ENCODE results near the gene PRLH.

The PRLH gene

DNA sequence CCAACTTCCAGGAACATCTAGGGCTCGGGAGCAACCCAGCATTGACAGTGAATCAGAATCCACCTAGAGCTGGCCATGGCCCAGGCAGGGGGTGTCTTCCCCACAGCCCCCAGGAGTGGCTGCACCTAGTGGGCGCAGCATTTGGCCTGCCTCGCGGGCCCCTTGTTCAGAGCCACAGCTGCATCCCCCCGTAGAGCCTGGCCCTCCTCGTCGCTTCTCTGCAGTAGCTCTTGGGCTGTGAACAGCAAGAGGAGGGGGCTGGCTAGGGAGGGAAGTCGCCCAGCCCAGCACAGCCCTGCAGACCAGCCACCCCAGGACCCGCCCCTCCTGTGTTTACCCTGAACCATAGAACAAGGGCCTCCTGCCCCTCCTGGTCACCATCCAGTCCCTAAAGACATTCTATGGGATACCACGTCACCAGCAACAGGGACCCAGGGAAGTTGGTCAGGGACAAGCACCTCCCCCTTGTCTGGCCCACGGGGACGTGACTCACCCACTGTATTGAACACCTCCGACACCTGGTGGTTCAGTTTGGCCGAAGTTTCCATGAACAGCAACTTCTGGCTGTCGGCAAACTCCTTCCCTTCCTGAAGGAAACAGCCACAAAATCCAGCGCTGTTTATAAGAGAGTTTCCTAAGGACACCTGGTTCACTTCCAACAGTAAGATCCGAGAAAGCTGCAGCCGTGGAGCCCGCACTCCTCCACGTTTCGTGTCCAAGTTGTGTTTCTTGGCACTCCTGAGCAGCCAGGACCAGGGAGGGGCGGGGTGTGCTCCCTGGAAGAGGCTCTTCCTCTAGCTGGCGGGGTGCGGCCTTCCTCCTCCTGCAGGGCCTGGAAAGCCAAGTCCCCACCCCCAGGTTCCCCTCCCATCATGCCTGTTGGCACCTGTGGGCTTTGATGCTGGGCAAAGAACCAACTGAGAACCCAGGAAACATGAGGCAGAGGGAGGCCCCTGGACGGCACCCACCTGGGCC lies 8.8 kb downstream of the PRLH start:
- DNase-seq: no peak
- no peak for TF ChIP-seq GATA1 (IDR thresholded peaks at IDR 0.05; ENCODE audit: low read depth, low read length)
- TF ChIP-seq POLR2A (IDR thresholded peaks at IDR 0.05; ENCODE audit: low read length): no peak

GRCh38 chr2:237575869-237576862 lies 9.8 kb downstream of the PRLH start:
- DNase-seq: no peak
- TF ChIP-seq GATA1 (IDR thresholded peaks at IDR 0.05; ENCODE audit: low read depth, low read length) (no peak), POLR2A (IDR thresholded peaks at IDR 0.05; ENCODE audit: low read length) (no peak)

- no peak for TF ChIP-seq GATA1 (IDR thresholded peaks at IDR 0.05; ENCODE audit: low read depth, low read length)
- no peak for TF ChIP-seq POLR2A (IDR thresholded peaks at IDR 0.05; ENCODE audit: low read length)
- DNase-seq: no peak
Observed at GRCh38 chr2:237576974-237577373, 10.6 kb downstream of the PRLH start.

- no peak for DNase-seq
- TF ChIP-seq GATA1 (IDR thresholded peaks at IDR 0.05; ENCODE audit: low read depth, low read length) (no peak), POLR2A (IDR thresholded peaks at IDR 0.05; ENCODE audit: low read length) (no peak)
Observed at GRCh38 chr2:237577458-237577857, 11.1 kb downstream of the PRLH start.

- TF ChIP-seq POLR2A (IDR thresholded peaks at IDR 0.05; ENCODE audit: low read length) (no peak), GATA1 (IDR thresholded peaks at IDR 0.05; ENCODE audit: low read depth, low read length) (no peak)
- DNase-seq: no peak
Observed at GRCh38 chr2:237577956-237578870, 11.8 kb downstream of the PRLH start.

DNA sequence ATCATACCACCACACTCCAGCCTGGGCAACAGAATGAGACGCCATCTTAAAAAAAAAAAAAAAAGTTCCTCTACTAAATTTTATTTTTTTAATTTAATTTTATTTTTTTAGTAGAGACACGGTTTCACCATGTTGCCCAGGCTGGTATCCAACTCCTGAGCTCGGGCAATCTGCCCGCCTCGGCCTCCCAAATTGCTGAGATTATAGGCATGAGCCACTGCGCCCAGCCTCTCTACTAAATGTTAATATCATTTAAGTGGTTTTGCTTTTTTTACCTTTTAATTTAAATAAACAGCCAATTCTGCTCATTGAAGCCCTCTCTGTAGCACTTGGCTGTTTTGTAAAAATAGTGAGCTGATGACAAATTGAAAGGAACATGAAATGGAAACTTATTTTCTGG lies 15.0 kb downstream of the PRLH start:
- DNase-seq: no peak
- TF ChIP-seq POLR2A (IDR thresholded peaks at IDR 0.05; ENCODE audit: low read length) (no peak), GATA1 (IDR thresholded peaks at IDR 0.05; ENCODE audit: low read depth, low read length) (no peak)

DNA sequence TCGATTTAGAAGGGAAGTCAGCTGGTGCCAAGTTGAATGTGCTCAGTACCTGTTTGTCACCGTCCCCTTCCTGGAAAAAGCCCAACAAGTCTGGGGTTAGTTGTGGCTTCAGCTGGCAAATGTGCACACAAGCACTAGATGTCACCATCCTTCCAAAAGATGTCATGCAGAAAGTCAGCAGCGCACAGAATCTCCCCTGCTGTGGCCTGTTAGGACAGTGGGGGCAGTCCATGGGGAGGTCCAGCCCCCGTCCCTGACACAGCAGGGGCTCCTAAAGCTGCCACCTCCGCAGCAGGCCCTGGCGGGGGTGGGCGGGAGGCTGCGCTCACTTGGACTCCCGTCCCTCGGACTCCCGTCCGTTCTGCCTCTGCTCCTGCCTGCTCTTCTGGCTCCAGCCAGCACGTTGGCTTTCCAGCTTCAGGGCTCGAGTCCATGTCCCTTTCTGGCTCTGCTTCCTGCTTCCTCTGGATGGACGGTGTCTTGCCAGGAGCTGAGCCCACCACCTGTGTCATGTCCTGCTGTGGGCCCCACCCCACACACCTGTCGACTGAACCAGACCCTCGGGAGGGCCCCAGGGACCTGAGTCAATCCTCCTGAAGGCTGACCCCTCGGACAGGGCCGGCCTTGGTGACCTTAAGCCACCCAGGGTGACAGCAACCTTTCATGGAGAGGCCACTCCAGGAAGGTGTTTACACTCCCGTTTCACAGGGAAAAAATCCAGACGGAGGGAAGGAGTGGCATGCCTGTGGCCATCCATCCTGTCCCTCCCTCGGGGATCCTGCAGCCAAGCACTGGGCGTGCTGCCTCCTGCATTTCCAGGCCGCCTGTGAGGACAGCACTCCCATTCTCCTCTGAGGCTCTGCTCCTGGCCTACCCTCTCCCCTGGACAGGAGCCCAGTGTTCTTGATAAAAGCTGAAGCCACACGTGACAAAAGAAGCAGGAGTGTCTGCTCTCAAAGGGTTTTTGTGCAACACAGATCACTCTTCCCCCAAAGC lies 15.7 kb downstream of the PRLH start:
- peak in 1 of 2 experiments; percentile 9 for DNase-seq
- TF ChIP-seq GATA1 (IDR thresholded peaks at IDR 0.05; ENCODE audit: low read depth, low read length) (no peak), POLR2A (IDR thresholded peaks at IDR 0.05; ENCODE audit: low read length) (no peak)

DNA sequence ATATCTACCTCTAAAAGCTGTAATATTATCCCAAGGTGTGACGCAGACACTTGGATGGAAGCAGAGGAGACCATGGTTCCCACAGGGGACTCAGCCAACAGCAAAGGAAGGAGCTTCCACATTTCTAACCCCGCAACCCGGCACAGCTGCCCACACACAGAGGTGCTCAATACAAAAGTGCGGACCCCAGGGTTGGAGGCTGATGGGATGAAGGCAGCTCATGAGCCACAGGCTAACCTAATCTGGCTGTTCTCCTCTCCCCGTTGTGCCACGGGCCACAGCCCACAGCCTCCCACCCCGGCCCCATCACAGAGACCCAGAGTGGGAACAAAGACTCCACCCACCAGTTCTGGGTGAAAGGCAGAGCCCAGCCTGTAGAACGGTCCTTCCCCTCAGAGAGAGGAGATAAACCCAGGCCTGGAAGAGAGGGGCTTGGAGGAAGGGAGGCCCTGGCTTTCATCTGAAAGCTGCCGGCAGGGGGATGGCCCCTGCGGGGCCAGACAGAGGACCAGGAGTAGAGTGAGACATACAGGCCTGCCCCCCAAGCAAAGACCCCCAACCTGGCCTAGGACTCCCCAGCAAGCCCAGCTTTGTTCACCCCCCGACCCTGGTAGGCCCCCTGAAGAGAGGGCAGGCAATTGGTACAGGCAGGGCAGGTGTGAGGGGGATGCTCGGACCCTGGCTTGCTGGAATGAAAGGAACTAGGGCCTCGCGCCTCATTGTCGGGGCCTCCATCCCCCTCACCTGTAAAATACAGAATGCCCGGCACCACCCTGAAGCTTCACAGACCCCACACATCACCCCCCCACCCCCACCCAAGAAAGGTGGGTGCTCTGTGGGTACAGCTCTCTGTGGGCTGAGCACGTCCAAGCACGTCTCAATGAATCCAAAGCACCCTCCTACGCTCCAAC lies 17.3 kb downstream of the PRLH start:
- TF ChIP-seq GATA1 (IDR thresholded peaks at IDR 0.05; ENCODE audit: low read depth, low read length) (no peak), POLR2A (IDR thresholded peaks at IDR 0.05; ENCODE audit: low read length) (no peak)
- no peak for DNase-seq

- TF ChIP-seq GATA1 (IDR thresholded peaks at IDR 0.05; ENCODE audit: low read depth, low read length): no peak
- no peak for TF ChIP-seq POLR2A (IDR thresholded peaks at IDR 0.05; ENCODE audit: low read length)
- DNase-seq: no peak
Observed at GRCh38 chr2:237585590-237586221, 19.3 kb downstream of the PRLH start.

DNA sequence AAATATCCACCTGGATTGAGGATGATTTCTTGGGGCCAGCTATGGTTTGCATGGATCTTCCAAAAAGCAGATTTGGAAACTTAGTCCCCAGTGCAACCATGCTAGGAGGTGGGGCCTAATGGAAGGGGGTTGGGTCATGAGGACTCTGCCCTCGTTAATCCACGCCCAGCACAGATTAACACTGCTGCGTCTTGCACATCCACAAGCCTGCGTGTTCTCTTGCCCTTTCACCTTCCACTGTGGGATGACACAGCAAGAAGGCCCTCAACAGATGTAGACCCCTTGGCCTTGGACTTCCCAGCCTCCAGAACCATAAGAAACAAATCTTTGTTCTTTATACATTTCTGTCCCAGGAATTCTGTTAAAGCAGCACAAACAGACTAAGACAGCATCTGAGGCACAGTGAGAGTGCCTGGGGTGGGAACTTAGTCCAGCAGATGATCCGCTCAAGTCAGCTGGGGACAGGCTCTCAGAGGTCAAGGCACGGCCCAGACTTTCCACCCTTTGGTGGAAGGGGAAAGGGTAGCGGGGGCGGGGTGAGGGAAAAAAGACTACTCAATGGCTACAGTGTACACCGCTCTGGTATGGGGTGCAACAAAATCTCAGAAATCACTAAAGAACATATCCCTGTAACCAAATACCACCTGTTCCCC lies 21.8 kb downstream of the PRLH start:
- TF ChIP-seq GATA1 (IDR thresholded peaks at IDR 0.05; ENCODE audit: low read depth, low read length) (no peak), POLR2A (IDR thresholded peaks at IDR 0.05; ENCODE audit: low read length) (no peak)
- DNase-seq: no peak

All from erythroblast (primary cell).